Effector memory CD4-positive, alpha-beta T cell (primary cell): ENCODE data around the gene SFSWAP.
A peak's percentile ranks its signal among the peaks of the same experiment; 100 is the strongest.
"Not testable (repeated sequence)": the region's sequence is repeated elsewhere in the genome, so short reads cannot be mapped to it uniquely, and the experiment has no call there.

ENCODE experiments used
- DNase-seq, 3 donors: peaks; one replicate each; pipeline ENCODE4 v3.0.0-alpha.2; 2020
- H3K27ac ChIP-seq: 2 replicates; pipeline ENCODE4 v1.7.0; 2013; ENCODE audit warnings: mild to moderate bottlenecking, low read length, moderate library complexity; ENCODE audit not compliant: insufficient read depth, poor library complexity, severe bottlenecking
- H3K27me3 ChIP-seq: replicated peaks from 2 replicates; pipeline ENCODE4 v1.7.0; 2013; ENCODE audit warnings: mild to moderate bottlenecking, low read length; ENCODE audit not compliant: insufficient read depth, control insufficient read depth, poor library complexity, severe bottlenecking
- H3K36me3 ChIP-seq: 2 replicates; pipeline ENCODE4 v1.7.0; 2013; ENCODE audit warnings: mild to moderate bottlenecking, low read length, moderate library complexity; ENCODE audit not compliant: control insufficient read depth, insufficient read depth
- H3K4me1 ChIP-seq: 2 replicates; pipeline ENCODE4 v1.7.0; 2013; ENCODE audit warnings: low read length, mild to moderate bottlenecking; ENCODE audit not compliant: control insufficient read depth, insufficient read depth, poor library complexity, severe bottlenecking
- H3K4me3 ChIP-seq: 2 replicates; pipeline ENCODE4 v1.7.0; 2013; ENCODE audit warnings: low read length, low read depth, mild to moderate bottlenecking; ENCODE audit not compliant: insufficient read depth, poor library complexity, severe bottlenecking
- H3K9me3 ChIP-seq: 2 replicates; pipeline ENCODE4 v1.7.0; 2013; ENCODE audit warnings: mild to moderate bottlenecking, low read length, moderate library complexity; ENCODE audit not compliant: control insufficient read depth

SFSWAP gene

GRCh38 chr12:131803961-131804521 is 93.2 kb downstream of the SFSWAP start:
- no peaks in the 10 kb centered on the region for H3K4me1 ChIP-seq
- H3K27me3 ChIP-seq, result no peaks in the 10 kb centered on the region
- no peak overlapping the region for H3K4me3 ChIP-seq
- no peak for DNase-seq
- H3K36me3 ChIP-seq, result peaks cover 24% of the 10 kb centered on the region
- no peaks in the 10 kb centered on the region for H3K9me3 ChIP-seq
- no peak overlapping the region for H3K27ac ChIP-seq

DNA sequence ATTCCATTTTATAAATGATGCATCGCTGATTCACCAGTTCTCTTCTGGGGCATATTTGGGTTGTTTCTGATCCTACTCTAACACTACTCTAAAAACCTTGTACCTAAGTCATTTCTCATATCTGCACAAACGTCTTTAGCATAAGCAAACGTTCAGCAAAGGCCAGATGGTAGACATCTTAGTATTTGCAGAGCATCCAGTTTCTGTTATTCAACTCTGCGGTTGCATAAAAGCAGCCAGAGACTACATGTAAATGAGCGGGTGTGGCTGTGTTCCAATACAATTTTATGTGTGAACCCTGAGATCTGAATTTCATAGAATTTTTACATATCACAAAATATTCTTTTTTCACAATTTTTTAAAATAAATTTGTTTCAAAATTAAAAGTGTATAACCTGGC is 94.5 kb downstream of the SFSWAP start:
- Histone ChIP-seq H3K4me1 (no peaks in the 10 kb centered on the region), H3K9me3 (no peaks in the 10 kb centered on the region), H3K27ac (no peak overlapping the region), H3K4me3 (no peak overlapping the region), H3K36me3 (peaks cover 10% of the 10 kb centered on the region), H3K27me3 (no peaks in the 10 kb centered on the region)
- DNase-seq, result no peak

DNA sequence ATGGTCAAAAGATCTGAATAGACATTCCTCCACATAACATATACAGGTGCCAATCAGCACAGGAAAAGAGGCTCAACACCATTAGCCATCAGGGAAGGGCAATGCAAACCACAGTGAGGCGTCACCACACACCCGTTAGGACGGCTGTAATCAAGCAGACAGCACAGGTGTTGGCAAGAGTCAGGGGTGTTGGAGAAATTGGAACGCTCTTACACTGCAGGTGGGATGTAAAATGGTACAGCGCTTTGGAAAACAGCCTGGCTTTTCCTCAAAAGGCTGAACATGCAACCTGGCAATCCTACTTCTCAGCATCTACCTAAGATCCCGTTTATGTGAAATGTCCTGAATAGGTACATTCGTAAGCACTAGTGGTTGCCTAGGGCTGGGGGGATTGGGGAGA is 95.8 kb downstream of the SFSWAP start:
- Histone ChIP-seq H3K9me3 (no peaks in the 10 kb centered on the region), H3K4me1 (no peaks in the 10 kb centered on the region), H3K27ac (no peak overlapping the region), H3K4me3 (no peak overlapping the region), H3K27me3 (no peaks in the 10 kb centered on the region), H3K36me3 (peaks cover 6% of the 10 kb centered on the region)
- DNase-seq, result no peak

- no peak overlapping the region for H3K27ac ChIP-seq
- DNase-seq, result no peak
- no peaks in the 10 kb centered on the region for H3K27me3 ChIP-seq
- H3K4me3 ChIP-seq, result peak overlapping the region; percentile 39
- H3K9me3 ChIP-seq, result peaks cover 2% of the 10 kb centered on the region
- H3K4me1 ChIP-seq, result no peaks in the 10 kb centered on the region
- no peaks in the 10 kb centered on the region for H3K36me3 ChIP-seq
Observed at GRCh38 chr12:131808744-131809371, 98.0 kb downstream of the SFSWAP start.

GRCh38 chr12:131809476-131810254 is 98.8 kb downstream of the SFSWAP start:
- not testable (repeated sequence) for H3K27me3 ChIP-seq, H3K4me3 ChIP-seq

DNA sequence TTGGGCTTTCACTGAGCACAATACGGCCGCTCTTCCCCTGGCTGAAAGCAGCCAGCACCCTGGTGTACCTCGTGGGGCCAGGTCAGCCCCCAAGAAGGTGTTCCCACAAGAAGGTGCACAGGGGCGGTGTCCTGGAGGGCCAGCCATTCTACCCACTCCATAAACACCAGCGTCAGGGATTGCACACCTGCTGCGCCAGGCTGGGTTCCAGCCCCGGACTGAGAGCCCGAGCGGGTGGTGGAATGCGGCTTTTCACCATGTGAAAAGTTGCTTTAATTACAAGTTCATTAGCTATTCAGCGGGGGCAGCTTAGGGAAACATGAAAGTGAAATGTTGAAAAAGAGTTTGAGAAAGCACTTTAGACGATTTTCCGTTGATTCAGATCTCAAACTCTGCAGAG is 99.8 kb downstream of the SFSWAP start:
- Histone ChIP-seq H3K4me3 (no peak overlapping the region), H3K4me1 (no peaks in the 10 kb centered on the region), H3K27me3 (no peaks in the 10 kb centered on the region), H3K9me3 (peaks cover 2% of the 10 kb centered on the region), H3K36me3 (no peaks in the 10 kb centered on the region), H3K27ac (no peak overlapping the region)
- no peak for DNase-seq

More at GRCh38 chr12:131809476-131810254, 98.8 kb downstream of the SFSWAP start:
- not testable (repeated sequence) for H3K4me1 ChIP-seq, H3K9me3 ChIP-seq, H3K36me3 ChIP-seq, DNase-seq, H3K27ac ChIP-seq

DNA sequence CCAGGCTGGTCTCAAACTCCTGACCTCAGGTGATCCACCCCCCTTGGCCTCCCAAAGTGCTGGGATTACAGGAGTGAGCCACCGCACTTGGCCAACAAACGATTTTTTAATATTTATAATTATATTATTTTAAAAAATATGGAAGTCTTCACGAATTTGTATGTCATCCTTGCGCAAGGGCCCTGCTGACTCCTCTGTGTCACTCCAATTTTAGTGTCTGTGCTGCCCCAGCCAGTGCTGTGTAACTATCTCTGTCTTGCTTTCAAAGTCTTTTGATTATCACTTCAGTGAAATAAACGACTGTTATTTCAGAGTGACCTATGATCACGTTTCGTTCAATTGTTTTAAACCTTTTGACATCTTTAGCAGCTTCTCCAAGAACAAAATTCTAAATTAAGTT is 104.2 kb downstream of the SFSWAP start:
- no peak overlapping the region for H3K27ac ChIP-seq
- no peaks in the 10 kb centered on the region for H3K27me3 ChIP-seq
- H3K4me3 ChIP-seq, result no peak overlapping the region
- H3K9me3 ChIP-seq, result peaks cover 2% of the 10 kb centered on the region
- H3K36me3 ChIP-seq, result no peaks in the 10 kb centered on the region
- DNase-seq, result no peak
- no peaks in the 10 kb centered on the region for H3K4me1 ChIP-seq

DNA sequence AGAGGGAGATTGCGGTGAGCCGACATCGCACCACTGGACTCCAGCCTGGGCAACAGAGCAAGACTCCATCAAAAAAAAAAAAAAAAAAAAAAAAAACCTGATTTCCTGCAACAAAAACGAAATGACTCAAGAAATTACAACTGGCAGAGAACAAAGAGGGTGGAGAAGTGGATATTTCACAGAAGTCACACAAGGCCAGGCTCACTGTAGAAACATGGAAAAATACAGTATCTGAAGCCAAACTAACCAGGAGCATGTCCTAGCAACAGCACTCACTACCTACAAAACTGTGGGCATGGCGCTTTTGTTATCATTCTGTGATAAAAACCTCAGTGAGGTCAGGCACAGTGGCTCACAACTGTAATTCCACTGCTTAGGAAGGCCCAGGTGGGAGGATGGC is 105.6 kb downstream of the SFSWAP start:
- Histone ChIP-seq H3K4me3 (no peak overlapping the region), H3K4me1 (no peaks in the 10 kb centered on the region), H3K27ac (no peak overlapping the region), H3K27me3 (no peaks in the 10 kb centered on the region), H3K36me3 (no peaks in the 10 kb centered on the region), H3K9me3 (peaks cover 2% of the 10 kb centered on the region)
- no peak for DNase-seq

DNA sequence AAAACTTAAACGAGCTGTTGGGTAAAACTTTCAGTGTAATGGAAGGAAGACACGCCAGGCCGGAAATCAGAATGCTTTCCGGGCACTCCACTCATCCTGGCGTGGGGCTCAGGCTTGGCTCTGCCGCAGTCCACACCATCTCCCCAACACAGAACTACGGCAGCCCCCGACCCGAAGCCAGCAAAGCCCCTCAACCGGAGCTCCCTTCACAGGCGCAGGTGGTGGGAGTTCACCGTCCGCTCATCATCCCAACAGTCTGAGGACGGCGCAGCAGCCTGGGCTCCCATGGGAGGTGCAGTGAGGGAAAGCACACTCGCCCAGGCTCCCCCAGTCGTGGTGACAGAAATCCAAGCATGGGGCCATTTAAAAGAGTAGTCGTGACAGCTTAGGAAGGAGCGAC is 106.4 kb downstream of the SFSWAP start:
- no peak for DNase-seq
- Histone ChIP-seq H3K27me3 (no peaks in the 10 kb centered on the region), H3K9me3 (peaks cover 2% of the 10 kb centered on the region), H3K4me1 (no peaks in the 10 kb centered on the region), H3K4me3 (no peak overlapping the region), H3K27ac (no peak overlapping the region), H3K36me3 (no peaks in the 10 kb centered on the region)
